Globus pallidus (tissue), 1 donor: ENCODE results near the gene CHMP6.
A peak's percentile ranks its signal among the peaks of the same experiment; 100 is the strongest.

ENCODE experiments used
- DNase-seq: peaks from one replicate; pipeline ENCODE4 v3.0.0-alpha.2; 2015; ENCODE audit warnings: low spot score

The CHMP6 gene

DNA sequence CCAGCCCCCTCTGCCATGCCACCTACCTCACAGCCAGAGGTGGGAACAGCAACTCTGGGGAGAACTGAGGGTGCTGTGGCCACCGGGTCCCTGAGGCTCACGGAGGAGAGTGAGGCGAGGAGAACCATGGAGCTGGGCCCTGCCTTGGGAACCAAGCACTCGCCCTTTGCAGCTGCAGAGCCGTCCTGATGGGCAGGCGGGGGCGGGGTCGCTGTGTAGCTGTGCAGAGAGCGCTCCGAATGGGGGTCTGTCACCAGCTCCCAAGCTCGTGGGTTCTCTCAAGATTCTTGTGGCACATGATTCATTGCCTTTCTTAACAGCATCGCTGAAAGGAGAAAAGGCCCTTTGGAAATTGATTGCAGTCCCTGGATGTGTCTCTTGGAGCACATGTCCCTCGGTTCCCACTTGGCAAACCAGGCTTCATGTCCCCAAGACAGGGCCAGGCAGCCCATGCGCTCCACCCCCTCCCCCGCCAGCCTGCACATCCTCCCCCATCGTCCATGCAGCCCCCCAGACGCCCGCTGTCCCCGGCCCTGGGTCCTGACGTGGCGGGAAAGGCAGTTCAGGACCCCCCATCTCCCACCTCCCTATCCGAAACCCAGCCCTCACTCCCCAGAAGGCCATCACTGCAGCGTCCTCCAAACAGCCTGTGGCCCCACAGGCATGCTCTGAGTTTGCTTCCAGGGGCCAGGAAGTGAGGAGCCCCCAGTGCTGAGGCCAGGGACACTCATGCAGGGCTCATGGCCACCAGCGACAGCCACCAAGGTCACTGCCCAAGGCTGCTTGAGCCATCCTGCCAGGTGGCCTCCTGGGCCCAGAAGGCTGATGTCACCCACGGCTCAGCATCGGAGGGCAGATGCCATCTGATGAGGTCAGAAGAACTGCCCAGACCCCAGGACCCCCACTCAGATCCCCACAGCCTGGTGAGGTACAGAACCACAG, 20.6 kb upstream of the CHMP6 start:
- no peak for DNase-seq

DNA sequence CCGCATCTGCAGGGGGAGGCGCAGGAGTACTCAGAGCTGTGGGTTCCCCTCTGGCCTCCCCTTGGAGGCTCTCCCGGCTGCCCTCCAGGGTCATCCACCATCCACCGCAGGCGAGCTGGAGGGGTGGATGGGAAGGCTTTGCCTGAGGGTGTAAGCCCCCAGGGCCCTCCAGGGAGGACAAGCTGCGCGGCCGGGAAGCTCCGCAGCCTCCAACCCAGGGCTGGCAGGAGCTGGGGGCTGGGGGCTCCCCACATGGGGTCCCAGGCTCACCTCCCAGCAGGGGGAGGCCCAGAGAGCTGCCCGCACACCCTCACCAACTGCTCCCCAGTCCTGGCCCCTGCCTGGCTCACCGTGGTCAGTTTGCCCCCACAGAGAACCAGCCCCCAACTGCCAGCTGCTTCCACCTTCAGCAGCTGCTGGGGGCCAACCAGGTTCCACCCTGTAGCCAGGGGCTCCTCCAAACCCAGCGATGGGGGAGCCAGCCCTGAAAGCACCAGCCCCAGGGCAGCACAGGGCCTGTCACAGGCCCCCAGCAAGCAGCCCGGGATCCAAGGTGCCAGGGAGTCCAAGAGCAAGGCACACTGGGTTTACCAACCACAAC, 19.8 kb upstream of the CHMP6 start:
- DNase-seq = no peak

- no peak for DNase-seq
These were observed 14.9 kb upstream of the CHMP6 start for GRCh38 chr17:80976701-80977100.

- DNase-seq = no peak
These were observed 14.5 kb upstream of the CHMP6 start for GRCh38 chr17:80977172-80977571.

DNA sequence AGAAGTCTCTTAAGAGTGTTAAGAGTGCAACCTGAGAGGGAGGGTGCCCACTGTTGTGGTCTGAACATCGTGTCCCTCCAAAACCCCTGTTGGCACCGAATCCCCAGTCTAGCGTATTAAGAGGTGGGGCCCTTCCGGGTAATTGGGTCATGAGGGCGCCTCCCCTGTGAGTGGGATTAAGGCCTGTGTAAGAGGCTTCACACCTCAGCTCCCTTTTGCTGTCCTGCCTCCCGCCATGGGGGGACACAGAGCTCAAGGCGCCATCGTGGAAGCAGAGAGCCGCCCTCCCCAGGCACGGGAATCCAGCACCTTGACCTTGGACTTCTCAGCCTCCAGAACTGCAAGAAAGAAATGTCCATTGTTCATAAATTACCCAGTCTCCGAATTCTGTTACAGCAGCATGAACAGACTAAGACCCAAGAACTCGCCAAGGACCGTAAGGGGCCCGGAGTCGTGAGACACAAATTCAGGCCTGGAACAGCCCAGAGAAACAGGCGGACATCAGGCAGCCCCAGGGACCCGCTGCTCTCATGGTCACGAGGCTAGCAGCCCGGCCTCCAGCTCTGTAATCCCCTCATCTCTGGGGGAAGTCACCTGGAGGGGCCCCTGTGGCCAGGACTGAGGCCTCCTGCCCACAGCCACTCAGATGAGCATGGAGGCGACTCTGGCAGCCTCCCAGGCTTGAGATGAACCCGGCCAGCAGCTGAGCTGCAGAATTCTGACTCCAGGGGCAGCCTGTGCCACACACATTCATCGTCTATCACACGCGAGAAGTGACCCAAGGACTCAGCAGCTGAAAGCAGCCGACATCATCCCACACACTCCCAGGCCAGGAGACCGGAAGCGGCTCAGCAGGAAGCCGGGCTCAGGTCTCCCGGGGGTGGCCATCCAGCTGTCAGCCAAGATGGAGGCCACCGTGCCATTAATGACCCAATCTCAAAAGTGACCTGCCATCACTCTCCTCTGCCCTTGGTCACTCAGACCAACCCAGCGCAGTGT, 12.8 kb upstream of the CHMP6 start:
- no peak for DNase-seq

- DNase-seq = no peak
These were observed 11.9 kb upstream of the CHMP6 start for GRCh38 chr17:80979547-80980378.

- DNase-seq = no peak
These were observed 11.1 kb upstream of the CHMP6 start for GRCh38 chr17:80980397-80981061.

GRCh38 chr17:80981062-80981902, 10.4 kb upstream of the CHMP6 start:
- DNase-seq = no peak

DNA sequence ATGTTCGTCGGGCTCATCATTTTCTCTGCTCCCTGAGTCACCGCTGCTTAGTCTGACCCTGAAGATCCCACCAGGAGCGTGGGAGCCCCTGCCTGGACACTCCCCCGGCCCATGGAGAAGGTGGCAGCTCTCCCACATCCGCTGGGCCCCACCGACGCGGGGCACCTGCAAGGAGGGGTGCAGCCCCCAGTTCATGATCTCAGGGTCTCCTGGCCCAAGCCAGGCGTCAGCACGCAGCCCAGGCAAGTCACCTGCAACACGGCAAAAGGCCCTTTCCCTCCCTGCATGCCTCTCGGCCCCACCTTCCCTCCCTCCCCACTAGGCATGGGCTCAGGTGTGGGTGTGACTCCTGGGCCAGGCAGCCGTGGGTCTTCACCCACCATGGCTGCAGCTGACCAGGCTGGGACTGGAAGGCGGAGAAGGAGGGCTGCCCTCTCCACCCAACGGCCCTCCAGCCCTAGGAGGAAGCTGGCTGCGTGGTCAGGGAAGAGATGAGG, 9.7 kb upstream of the CHMP6 start:
- no peak for DNase-seq

DNA sequence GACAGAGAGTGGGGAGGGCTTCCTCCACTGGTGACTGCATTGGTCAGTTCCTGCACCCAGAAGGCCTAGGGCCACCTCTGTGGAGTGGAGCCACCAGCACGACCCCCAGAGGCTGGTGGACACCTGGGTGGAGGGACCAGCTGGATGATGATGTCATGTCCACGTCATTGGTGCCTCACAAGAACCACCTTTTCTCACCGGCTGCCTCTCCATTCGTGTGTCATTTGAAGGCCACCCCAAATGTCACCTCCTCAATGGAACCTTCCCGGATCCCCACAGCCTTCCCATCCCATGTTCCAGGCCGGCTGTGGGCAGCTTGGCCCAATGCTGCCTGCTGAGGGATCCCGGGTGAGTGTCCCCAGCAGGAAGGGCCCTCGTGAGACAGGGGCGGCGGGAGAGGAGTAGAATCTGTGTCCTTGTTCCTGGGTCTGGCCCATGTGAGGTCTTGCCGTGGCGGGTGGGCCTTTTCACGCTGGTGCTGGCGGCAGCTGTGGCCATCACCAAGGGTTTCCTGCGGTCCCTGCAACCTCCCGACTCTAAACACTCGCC, 9.1 kb upstream of the CHMP6 start:
- no peak for DNase-seq

GRCh38 chr17:80983545-80983944, 8.1 kb upstream of the CHMP6 start:
- DNase-seq = no peak

- no peak for DNase-seq
These were observed 6.9 kb upstream of the CHMP6 start for GRCh38 chr17:80984749-80985148.

DNA sequence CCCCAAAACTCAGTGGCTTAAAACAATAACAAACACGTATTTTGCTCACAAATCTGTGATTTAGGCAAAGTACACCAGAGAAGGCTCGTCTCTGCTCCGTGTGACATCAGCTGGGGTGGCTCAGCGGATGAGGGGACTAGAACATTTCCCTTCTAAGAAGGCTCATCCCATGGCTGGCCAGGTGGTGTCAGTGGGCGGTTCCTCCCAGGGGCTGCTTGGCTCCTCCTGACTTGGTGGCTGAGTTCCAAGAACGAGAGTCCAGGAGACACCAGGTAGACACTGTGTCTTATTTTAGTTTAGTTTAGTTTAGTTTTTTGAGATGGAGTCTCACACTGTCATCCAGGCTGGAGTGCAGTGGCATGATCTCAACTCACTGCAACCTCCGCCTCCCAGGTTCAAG, 5.6 kb upstream of the CHMP6 start:
- no peak for DNase-seq

GRCh38 chr17:80986816-80987475, 4.7 kb upstream of the CHMP6 start:
- peak; percentile 47 for DNase-seq

DNA sequence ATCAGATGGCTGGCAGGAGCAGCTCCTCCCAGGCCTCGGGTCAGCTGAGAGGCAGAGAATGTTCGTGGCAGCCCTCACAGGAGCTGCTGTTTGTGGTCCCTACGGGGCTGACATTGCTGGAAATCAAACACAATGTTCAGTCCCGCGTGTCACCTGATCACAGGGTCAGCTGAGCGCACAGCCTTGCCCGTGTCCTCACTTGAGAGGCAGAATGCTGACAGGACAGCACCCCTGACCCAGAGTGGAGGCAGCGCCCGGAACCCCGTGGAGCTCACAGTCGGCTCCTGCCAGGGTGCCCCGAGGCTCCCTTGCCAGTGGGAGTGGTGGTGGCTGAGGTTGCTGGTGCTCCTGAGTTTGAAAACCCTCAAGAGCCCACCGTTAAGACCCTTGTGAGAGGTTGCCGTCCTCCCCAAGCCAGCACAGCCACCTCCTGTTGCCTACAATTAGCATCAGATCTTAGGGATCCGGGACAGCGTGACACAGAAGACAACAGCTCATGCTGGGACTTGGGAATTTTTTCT, 3.6 kb upstream of the CHMP6 start:
- DNase-seq = no peak

- DNase-seq = no peak
These were observed 2.1 kb upstream of the CHMP6 start for GRCh38 chr17:80989586-80989913.

- no peak for DNase-seq
These were observed 558 bp upstream of the CHMP6 start for GRCh38 chr17:80990921-80991644.
